Left ventricle myocardium inferior (tissue), 1 donor: ENCODE results near the gene SDK1. TPM values are rescaled to one million over a fixed set of nuclear protein-coding genes. Genes with fewer than 3 reads are reported as not detected.

Source experiments
- DNase-seq: peaks from one replicate; pipeline ENCODE4 v3.0.0-alpha.2; 2020
- H3K27ac ChIP-seq: fragments of 200-600 bp; replicated peaks from 2 replicates; pipeline ENCODE4 v1.8.0; 2021
- H3K27me3 ChIP-seq: fragments of 200-600 bp; 2 replicates; pipeline ENCODE4 v1.8.0; 2021; ENCODE audit warnings: low read depth
- H3K36me3 ChIP-seq: fragments of 200-600 bp; 2 replicates; pipeline ENCODE4 v1.8.0; 2021
- H3K4me1 ChIP-seq: fragments of 200-600 bp; 2 replicates; pipeline ENCODE4 v1.8.0; 2021
- H3K4me3 ChIP-seq: fragments of 200-600 bp; 2 replicates; pipeline ENCODE4 v1.8.0; 2021; ENCODE audit warnings: mild to moderate bottlenecking, moderate library complexity
- H3K9me3 ChIP-seq: fragments of 200-600 bp; replicated peaks from 2 replicates; pipeline ENCODE4 v1.8.0; 2021
- CTCF ChIP-seq: fragments of 200-600 bp; IDR thresholded peaks from 2 replicates; pipeline ENCODE4 v1.8.0; 2021; ENCODE audit warnings: antibody characterized with exemption, mild to moderate bottlenecking, borderline replicate concordance
- intact Hi-C: fragments of 100-400 bp; cut with micrococcal nuclease; formaldehyde crosslinking; loops from one replicate; pipeline ENCODE4 v1.11.0; 2022
- total RNA-seq: library from RNA; stranded (reverse); fragmentation: NEBNext Ultra II Directional; extraction: Animal tissue kit (Norgen Biotek cat#: 25700); gene quantifications from one replicate; pipeline ENCODE4 v1.2.1, GENCODE V29; 2021
- donor health status: DM: no; HTN: yes; CAD: no; lungs with severe emphysema.

The SDK1 gene
- total RNA-seq, 1 donor from 2014 or later, result 1.3 TPM

DNA sequence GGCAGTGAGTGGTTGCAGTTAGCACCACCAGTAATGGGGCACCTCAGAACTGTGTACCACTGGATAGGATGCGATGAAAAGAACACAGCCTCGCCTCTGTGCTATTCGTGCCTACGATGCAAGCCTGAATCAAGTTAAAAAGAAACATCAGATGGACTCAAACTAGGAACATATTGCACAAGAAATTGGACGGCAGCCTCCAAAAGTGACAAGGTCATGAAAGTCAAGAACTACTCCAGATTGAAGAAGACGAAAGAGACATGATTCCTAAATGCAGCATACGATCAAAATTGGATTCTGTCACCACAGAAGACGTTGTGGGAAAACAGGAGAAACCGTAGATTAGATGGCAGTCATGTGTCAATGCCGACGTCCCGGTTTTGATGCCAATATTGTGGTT lies 732.9 kb downstream of the SDK1 start:
- DNase-seq, result no peak

GRCh38 chr7:4037308-4037707 lies 736.3 kb downstream of the SDK1 start:
- DNase-seq, result no peak
- intact Hi-C loops, result no loop called here
- Histone ChIP-seq H3K27me3 (no peaks in the 10 kb centered on the region), H3K9me3 (no peaks in the 10 kb centered on the region), H3K36me3 (no peaks in the 10 kb centered on the region), H3K27ac (no peak overlapping the region), H3K4me3 (no peak overlapping the region), H3K4me1 (no peaks in the 10 kb centered on the region)
- TF ChIP-seq CTCF, result no peak

More for the DNA sequence above, 732.9 kb downstream of the SDK1 start:
- Histone ChIP-seq H3K4me3 (no peak overlapping the region), H3K36me3 (no peaks in the 10 kb centered on the region), H3K9me3 (no peaks in the 10 kb centered on the region), H3K27ac (no peak overlapping the region), H3K4me1 (no peaks in the 10 kb centered on the region), H3K27me3 (no peaks in the 10 kb centered on the region)
- intact Hi-C loops, result no loop called here
- TF ChIP-seq CTCF, result no peak

- H3K4me3 ChIP-seq, result no peak overlapping the region
- no peaks in the 10 kb centered on the region for H3K36me3 ChIP-seq
- H3K9me3 ChIP-seq, result no peaks in the 10 kb centered on the region
- no peaks in the 10 kb centered on the region for H3K27me3 ChIP-seq
- no peak for DNase-seq
- intact Hi-C loops, result no loop called here
- no peaks in the 10 kb centered on the region for H3K4me1 ChIP-seq
- no peak for TF ChIP-seq CTCF
- H3K27ac ChIP-seq, result no peak overlapping the region
Measured at GRCh38 chr7:4037877-4038276, 736.8 kb downstream of the SDK1 start.

DNA sequence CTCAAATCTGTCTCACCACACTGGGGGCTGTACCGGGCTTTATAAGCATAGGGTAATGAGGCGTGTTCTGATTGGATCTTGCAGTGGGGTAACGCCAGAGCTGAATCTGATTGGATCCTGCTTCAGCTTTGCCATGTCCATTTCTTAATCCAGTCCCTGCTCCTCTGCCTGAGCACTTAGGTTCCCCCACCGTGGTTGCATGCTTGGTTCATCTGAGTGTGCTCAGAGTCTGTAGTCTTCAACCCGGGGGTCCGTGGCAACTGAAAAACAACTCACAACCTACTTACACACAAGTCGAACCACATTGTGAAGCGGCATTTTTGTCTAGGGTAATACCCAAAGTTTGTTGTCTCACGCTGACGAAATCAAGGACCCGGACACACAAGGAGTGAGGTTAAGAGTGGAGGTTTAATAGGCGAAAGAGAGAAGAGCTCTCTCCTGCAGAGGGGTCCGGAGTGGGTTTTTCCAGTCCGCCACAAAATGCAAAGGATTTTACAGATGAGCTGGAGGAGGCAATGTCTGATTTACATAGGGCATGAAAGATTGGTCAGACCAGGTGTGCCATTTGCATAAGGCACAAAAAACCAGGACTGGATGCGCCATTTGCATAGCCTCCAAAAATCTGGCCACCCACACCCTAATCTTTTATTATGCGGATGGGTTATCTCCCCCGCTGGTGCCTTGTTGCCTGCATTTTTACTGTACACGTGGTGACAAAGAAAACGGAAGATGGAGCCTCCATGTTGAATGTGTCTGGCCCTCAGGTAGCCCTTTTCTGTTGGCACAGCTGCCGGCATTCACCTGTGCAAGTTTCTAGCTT lies 739.3 kb downstream of the SDK1 start:
- intact Hi-C loops, result no loop called here
- DNase-seq, result no peak
- H3K4me3 ChIP-seq, result no peak overlapping the region
- no peaks in the 10 kb centered on the region for H3K4me1 ChIP-seq
- H3K9me3 ChIP-seq, result no peaks in the 10 kb centered on the region
- TF ChIP-seq CTCF, result no peak
- H3K27ac ChIP-seq, result no peak overlapping the region
- H3K27me3 ChIP-seq, result no peaks in the 10 kb centered on the region
- H3K36me3 ChIP-seq, result no peaks in the 10 kb centered on the region

- Histone ChIP-seq H3K27ac (no peak overlapping the region), H3K4me3 (no peak overlapping the region), H3K27me3 (no peaks in the 10 kb centered on the region), H3K36me3 (no peaks in the 10 kb centered on the region), H3K9me3 (no peaks in the 10 kb centered on the region), H3K4me1 (no peaks in the 10 kb centered on the region)
- TF ChIP-seq CTCF, result no peak
- intact Hi-C loops, result no loop called here
- no peak for DNase-seq
Measured at GRCh38 chr7:4042402-4043045, 741.5 kb downstream of the SDK1 start.
